HG02798 (cell line): ENCODE data around the gene CDC20B.
A peak's percentile ranks its signal among the peaks of the same experiment; 100 is the strongest.

Experiments used
- ATAC-seq: cut with Tn5 transposase; IDR thresholded peaks from one replicate; pipeline ENCODE4 v1.9.1; 2021; ENCODE audit warnings: mild to moderate bottlenecking; ENCODE audit not compliant: unreplicated experiment, poor library complexity

CDC20B gene, protein sequence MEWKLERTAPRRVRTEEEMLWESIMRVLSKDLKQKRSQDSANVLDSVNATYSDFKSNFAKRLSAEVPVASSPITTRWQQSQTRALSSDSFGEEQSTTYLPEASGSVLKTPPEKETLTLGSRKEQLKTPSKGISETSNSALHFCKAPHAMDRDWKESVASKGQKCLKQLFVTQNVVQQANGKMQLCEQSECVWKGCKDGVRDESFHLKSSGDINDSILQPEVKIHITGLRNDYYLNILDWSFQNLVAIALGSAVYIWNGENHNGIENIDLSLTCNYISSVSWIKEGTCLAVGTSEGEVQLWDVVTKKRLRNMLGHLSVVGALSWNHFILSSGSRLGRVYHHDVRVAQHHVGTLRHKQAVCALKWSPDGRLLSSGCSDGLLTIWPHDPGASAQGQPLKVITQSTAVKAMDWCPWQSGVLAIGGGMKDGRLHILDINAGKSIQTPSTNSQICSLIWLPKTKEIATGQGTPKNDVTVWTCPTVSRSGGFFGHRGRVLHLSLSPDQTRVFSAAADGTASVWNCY

DNA sequence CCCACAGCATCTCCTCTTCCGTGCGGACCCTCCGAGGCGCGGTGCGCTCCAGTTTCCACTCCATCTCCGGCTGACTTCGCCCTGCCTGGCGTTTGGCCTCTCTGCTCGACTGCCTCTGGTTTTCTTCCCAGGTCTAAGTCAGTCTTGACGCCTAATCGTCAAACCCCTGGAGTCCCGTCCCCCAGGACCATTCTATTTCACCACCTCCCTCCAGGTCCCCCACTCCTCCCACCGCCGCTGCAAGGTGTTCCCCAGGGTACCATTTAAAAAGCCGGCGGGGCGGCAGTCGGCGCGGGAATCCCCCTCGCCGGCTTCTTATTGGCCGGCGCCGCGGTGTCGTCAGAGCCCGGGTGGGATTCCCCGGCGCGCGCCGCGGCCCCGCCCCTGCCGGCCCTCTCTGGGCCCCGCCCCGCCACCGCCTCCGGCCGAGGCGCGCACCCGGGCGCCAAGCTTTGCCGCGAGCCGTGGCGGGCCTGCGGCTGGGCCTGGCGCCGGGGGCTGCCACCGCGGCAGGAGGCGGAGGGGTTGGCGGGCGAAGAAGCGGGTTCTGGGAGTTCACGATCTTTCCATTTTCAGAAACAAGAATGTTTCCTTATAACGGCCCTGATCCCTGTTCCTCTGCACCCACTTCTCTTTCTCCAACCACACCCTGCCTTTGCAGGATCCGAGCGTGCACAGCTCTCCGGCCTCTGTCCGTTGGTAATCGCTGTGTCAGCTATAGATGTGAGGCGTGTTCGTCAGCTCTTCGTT is at the start of gene CDC20B:
Gene CDC20B, minus strand, starts transcription at position 241 of the 750 bp plus-strand sequence. Its CDS starts 177 bp downstream, at position 64.
- peak; percentile 95 for ATAC-seq

DNA sequence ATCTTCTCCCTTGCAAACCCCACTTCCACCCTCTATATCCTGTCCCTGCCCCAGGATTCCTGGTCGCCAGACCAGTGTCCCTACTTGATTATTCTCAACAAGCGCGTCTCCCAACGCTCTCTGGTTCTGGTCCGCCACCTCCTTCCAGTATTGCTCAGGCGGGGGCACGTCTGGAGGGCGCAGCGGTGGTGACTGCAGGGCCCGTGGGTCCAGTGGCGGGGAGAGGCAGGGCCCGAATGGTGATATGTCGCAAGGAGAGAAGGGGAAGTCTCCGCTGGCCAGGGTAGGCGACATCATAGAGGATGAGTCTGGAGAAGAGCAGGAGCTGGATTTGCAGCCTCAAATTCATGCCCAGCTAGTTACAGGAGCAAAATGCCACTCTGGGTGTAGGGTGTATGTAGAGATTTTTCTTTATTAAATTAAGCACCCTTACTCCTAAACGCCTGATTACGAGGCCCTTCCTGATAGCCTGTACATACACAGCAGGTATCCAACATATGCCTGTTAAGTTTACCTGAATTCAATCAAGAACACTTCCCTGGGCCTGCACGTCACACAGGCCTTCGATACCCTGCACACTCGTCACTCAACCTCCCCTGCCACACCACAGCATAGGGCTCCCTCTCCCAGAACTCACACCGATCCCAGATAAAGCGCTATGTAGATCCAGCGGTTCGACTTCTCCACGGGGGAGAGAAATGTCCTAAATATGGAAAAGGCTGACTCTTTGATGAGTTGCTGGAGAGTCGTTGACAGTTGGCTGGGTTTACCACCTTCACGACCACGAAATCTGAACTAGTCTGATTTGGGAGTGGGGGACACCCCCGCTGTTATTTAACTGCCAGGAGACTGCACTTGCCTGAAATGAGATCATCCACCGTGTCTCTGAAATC is 49.4 kb upstream of the CDC20B start:
- ATAC-seq, result no peak

DNA sequence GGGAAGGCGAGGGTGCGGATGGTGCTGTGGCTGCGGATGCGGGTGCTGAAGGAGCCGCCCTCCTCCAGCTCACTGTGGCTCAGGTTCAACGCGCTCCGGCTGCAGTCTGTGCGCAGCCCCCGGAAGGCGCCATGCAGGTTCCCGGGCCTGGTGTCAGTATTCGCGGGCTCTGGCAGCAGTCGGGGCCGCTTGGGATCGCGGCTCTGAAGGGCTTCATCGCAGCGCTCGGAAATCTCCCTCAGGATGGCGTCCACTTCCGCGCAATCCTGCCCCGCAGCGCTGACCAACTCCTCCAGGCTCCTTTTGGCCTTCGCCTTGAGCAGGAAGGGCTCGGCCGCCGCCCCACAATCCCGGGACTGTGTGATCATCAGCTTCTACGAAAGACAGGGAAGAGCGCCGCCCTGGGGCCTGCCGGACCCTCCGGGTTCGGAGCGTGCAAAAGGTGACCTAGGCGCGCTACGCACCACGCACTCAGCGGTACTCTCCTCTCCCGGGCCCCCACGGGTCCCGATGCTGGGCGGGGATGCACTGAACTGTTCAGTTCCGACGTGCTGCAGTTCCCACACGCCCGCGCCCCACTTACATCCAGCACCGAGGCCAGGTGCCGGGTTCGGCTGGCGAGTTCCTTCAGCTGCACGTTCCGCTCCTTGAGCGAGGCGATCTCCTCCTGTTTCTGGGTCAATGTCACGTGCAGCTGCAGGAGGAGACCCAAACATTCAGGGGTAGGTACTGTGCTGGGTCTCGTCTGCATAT is 47.6 kb upstream of the CDC20B start:
- ATAC-seq, result no peak

DNA sequence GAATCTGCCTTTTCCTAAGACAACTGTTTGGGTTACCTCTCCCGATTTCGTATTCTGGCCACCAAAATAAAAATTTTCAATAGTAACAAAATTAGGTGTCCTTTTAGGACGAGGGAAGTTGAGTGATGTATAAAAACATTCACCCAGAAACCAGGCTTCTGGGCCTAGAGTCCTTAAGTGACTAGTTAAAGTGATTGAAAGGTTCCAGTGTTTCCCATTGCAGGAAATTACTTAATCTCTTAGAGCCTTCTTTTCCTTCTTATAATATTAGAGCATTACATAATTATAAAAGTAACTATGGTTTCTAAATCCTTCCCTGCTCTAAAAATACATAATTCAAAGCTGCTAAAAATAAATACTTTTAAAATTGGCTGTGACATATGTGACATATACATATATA is 46.8 kb upstream of the CDC20B start:
- no peak for ATAC-seq

DNA sequence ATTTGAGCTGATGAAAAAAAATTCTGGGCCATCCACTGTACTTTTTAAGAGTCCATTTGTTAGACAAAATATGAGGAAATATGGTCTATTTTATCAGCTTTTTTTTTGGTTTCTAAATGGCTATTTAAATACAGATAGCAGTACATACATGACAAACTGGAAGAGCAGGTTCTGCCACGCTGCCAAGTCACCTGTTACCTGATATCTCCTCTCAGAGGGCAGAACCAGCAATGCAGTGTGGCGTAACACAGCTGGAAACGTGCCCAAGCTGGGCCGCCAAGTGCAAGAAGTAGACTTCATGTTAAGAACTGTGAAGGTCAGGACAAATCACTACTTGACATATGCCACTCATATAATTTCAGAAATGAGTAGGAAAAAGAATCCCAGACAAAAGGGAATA is 46.0 kb upstream of the CDC20B start:
- no peak for ATAC-seq

DNA sequence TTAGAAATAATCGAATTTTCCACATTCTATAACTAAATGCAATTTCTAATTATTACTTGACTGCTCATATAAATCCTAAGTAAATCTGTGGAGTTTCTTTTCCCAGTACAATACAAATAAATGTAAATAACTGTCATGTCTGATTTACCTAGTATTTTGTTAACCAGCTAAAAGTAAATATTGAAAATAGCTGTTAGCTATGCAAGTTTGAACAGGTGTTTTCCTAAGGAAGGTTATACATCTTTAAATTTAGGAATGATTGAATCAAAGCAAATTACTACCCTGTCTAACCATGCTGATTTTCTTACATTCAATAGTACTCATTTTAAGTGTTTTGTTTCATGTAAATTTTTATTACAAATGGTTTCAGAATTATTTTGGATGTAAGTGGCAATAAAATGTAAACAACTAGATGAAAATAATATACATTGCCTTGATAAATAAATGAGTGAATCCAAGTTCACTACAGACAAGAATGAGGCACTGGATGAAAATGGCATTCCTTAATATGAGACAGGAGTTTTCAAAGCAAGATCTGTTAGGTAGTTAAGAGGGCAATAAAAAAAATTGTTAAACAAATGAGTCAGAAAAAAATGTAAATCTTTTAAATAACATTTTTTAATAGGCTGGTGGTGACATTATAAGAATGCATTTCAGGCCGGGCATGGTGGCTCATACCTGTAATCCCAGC is 38.4 kb upstream of the CDC20B start:
- no peak for ATAC-seq

DNA sequence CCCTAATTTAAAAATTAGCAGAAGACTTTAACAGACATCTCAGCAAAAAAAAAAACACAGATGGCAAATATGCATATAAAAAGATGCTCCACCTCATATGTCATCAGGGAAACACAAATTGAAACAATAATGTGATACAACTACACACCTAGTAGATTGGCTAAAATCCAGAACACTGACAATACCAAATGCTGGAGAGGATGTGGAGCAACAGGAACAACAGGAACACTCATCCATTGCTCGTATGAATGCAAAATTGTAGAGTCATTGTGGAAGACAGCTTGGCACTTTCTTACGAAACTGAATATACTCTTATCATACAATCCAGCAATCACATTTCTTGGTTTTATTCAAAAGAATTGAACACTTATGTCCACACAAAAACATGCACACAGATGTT is 32.0 kb upstream of the CDC20B start:
- ATAC-seq, result no peak

DNA sequence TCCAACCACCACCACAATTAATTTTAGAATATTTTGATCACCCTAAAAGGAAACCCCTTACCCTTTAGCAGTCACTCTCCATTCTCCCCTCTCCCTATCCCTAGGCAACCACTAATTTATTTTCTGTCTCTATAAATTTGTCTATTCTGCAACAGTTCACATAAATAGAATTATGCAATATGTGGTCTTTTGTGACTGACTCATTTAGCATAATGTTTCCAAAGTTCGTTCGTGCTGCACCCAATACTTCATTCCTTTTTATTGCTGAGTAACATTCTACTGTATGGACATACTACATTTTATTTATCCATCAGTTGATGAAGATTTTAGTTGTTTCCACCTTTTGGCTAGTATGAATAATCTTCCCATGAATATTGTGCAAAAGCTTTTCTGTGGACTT is 18.2 kb upstream of the CDC20B start:
- no peak for ATAC-seq

DNA sequence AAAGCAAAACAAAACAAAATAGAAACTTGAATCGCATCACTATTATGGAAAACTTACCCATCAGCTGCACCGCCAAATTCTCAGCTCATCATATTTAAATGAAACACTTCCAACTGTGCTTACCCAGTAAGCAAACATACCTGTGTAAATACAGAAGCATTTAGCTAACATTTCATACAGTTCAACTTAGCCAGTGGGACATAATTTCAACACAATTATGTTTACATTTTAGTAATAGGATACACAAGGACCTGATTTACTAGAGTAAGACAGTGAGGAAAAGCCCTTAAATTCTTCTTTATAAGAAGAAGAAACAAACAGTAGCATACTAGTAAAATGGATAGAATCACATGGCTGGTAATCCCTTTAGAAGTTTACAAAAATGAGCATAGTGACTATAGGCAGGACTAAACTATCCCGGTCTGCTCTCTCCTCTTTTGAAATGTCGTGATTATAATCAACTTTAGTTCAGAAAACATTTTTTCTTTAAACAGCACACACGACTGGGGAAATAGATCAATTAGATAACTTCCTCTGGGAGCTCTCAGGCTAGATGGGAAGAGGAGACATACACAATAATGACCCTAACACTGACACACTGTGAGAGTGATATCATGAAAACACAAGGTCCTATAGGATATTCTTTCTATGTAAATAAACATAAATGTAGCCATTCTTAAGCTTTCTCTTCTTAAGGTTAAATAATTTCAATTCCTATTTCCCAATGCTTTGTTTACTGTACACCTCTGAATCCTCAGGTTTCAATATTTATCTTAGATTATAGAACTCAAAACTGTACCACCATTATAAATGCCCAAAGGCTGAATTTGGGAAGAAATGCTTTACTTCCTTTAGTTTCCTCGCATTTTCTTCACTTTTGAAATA is 15.9 kb upstream of the CDC20B start:
- ATAC-seq, result no peak

DNA sequence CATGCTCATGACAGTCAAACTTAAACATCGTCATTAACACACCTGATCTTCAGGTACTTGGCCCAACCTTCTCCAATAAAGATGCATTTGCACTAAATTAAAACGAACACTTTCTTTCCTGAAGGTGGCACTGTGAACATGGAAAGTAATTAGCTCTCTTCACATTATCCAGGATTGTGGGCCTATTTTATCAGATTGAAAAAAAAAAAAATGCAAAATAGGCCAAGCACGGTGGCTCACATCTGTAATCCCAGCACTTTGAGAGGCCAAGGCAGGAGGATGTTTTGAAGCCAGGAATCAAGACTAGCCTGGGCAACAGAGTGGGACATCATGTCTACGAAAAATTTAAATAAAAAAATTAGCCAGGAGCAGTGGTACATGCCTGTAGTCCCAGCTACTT is 14.4 kb upstream of the CDC20B start:
- no peak for ATAC-seq

DNA sequence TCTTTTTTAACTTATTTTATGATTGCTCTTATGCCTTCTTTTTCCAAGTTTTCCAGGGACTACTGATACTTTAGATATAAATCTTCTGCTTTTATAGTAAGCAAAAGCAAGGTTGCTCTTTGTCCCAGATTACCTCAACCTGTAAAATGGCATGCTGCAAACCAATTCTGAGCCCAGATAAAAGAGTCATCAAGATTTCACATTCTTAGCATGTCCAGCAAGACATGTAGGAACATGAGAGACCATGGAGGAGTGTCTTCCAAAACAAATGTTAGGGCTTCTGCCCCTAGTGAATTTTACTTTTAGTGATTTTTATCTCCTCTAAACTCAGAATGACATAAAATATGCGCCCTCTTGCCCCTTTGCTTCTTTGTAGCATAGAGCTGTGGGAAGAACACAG is 7.0 kb upstream of the CDC20B start:
- ATAC-seq, result no peak

DNA sequence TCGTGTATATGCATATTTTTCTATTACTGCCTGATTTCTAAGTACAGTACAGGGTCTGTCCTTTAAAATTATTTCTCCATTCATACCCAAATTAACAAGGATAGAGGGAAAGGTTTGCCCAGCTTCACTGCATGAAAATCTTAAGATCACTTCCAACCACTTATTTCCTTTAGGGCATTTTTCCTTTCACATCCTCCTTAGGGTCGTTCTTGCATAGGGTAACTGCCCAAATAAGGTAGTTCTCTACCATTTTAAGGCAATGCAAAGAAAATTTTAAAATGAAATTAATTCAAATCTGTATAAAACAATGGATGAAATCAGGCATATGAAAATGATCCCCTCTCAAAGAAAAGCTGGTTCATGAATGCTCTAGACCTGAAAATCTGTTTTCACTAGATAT is 4.1 kb upstream of the CDC20B start:
- ATAC-seq, result no peak

DNA sequence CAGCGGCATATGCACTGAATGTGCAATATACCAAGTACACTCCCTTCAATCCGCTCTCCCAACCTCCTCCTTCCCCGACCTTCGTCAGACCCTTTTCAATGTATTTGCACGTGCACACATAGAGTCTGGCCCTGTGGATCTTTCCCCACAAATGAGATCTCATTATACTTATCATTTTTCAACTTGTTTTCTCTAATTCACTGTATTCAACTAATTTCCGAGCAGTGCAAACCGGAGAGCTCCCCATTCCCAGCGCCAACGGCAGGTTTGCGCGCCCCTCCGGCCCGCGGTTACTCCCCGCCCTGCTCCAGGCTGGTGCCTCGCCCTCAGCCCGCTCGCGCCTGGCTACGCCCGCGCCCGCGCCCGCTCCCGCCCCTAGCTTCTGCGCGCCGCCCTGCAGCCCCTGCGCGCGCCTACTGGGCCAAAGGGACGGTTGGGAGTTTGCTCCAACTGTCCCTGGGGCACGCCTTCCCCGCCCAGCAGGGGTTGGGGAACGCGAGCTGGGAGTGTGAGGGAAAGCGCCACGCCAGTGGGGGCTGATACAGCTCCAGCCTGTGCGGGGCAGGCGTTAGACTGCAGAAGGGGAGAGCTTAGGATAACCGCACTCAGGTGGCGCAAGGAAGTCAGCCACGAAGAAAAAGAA is 3.3 kb upstream of the CDC20B start:
- no peak for ATAC-seq

DNA sequence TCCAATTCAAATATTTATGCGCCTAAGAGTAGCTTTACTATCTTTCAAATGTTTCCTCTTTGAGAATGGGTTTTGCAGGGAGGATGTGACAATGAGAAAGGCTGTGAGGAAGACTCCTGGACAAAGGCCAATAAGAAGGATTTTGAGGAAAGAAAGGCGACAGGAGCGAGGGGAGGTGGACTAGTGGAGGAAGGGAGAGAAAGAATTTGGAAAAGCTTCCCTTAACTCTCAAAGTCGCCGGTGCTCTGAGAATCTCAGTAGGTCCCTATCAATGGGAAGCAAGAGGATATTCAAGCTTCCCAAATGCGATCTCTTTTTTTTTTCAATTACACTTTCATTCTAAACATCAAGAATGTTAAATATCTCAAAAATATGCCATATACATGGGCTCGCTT is 2.8 kb upstream of the CDC20B start:
- ATAC-seq, result no peak

DNA sequence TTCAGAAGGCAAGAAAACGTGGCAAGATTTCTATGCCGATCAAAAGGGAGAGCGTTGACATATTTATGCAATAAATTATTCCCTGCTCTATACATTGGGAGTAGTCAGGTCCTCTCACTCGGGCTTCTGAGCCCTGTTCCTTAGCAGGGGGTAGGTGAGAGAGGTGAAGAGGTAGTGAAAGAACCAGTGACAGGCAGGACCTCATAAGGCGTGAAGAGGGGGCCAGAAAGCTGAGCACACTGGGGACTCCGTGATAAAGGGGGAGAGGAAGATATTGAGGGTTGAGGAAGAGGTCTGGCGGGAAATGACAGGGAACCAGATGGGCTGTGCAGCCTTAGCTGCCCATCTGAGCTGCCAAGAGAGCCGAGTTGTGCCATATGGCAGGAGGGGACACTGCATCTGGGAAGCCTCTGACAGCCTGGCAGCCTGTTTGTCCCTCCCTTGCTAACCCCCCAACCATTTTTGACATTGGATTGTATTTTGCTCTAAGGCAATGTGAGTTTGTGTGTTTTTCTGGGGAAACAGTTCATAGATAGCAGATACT is 782 bp upstream of the CDC20B start:
- ATAC-seq, result peak; percentile 3

DNA sequence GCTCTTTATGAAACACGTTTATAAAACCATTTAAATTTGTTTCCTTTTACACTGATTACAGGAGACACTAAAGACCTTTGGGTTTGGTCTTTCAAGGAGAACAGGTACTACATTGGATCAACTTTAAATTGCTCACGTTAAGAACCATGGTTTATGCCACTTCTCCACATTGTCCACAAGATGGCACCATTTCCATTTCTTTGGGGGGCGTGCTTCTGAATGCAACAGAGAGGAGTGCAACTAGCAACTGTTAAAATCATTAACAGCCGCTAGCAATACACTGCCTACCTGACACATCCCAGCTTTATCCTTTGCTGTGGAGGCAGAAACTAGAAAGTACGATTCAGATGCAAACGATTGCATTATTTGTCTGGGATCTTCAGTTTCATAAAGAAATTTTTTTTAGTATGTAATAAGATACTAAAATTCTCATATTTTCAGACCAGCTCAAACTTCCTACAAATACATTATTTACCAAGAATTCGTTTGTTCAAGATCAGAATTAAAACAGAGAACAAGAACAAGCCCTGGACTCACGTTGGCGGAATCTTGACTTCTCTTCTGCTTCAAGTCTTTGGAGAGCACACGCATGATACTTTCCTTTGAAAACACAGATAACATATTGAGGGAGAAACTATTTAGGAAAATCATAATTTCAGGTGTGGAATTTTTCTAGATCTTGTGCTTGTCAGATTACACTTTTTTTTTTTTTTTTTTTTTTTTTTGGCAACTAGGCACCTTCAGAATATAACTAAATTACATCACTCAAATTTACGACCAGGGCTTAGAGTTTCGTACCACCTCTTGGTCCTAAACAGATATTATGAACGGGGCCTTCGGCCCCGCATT is 702 bp downstream of the CDC20B start:
- peak; percentile 68 for ATAC-seq

DNA sequence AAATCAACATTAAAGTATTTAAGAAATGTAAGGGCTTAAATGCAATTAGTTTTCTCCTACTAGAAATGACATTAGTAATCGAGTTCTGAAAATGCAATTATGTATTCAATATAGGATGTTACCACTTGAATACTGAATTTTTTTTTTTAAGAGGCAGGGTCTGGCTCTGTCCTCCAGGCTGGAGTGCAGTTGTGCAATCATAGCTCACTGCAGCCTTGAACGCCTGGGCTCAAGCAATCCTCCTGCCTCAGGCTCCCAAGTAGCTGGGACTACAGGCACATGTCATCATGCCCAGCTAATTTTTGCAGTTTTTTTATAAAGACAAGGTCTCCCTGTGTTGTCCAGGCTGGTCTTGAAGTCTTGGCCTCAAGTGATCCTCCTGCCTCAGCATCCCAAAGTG is 1.5 kb downstream of the CDC20B start:
- ATAC-seq, result no peak
